GM23338 (cell line): ENCODE measurements around the gene ZCCHC17. TPM values are rescaled to one million over a fixed set of nuclear protein-coding genes. Genes with fewer than 3 reads are reported as not detected.

Experiments used
- ATAC-seq: fragments of 200-7000 bp; cut with Tn5 transposase; 3 replicates; pipeline ENCODE4 v1.9.1; 2020
- DNase-seq: peaks from one replicate; pipeline ENCODE4 v3.0.0-alpha.2; 2015; ENCODE audit warnings: low spot score
- H2AFZ ChIP-seq: fragments of 200-600 bp; sonication (generic); 2 replicates; pipeline ENCODE4 v1.8.0; 2016; ENCODE audit warnings: antibody characterized with exemption, mild to moderate bottlenecking, moderate library complexity
- H3F3A ChIP-seq: fragments of 200-600 bp; sonication (generic); replicated peaks from 2 replicates; pipeline ENCODE4 v1.8.0; 2017; ENCODE audit warnings: antibody characterized with exemption, mixed run types, low read depth
- H3K27ac ChIP-seq: fragments of 200-600 bp; sonication (generic); 2 replicates; pipeline ENCODE4 v1.6.1; 2016; ENCODE audit warnings: low read depth
- H3K27me3 ChIP-seq: fragments of 200-600 bp; sonication (generic); 2 replicates; pipeline ENCODE4 v1.8.0; 2016; ENCODE audit warnings: mild to moderate bottlenecking, mixed run types, moderate library complexity; ENCODE audit not compliant: insufficient read depth
- H3K36me3 ChIP-seq: fragments of 200-600 bp; sonication (generic); 2 replicates; pipeline ENCODE4 v1.8.0; 2016; ENCODE audit warnings: mild to moderate bottlenecking; ENCODE audit not compliant: insufficient read depth
- H3K4me1 ChIP-seq: fragments of 200-600 bp; sonication (generic); 2 replicates; pipeline ENCODE4 v1.8.0; 2016; ENCODE audit warnings: mild to moderate bottlenecking, moderate library complexity; ENCODE audit not compliant: insufficient read depth
- H3K4me2 ChIP-seq: fragments of 200-600 bp; sonication (generic); 2 replicates; pipeline ENCODE4 v1.7.1; 2017; ENCODE audit warnings: mixed run types
- H3K4me3 ChIP-seq: fragments of 200-600 bp; sonication (generic); 2 replicates; pipeline ENCODE4 v1.6.1; 2016; ENCODE audit warnings: mixed run types
- H3K79me2 ChIP-seq: fragments of 200-600 bp; sonication (generic); replicated peaks from 2 replicates; pipeline ENCODE4 v1.8.0; 2017; ENCODE audit warnings: mild to moderate bottlenecking; ENCODE audit not compliant: insufficient read depth
- H3K9me2 ChIP-seq: fragments of 200-600 bp; sonication (generic); 2 replicates; pipeline ENCODE4 v1.8.0; 2017; ENCODE audit not compliant: insufficient read depth
- H4K20me1 ChIP-seq: fragments of 200-600 bp; sonication (generic); replicated peaks from 2 replicates; pipeline ENCODE4 v1.8.0; 2017; ENCODE audit warnings: mild to moderate bottlenecking; ENCODE audit not compliant: insufficient read depth
- H3K27ac Mint-ChIP-seq: 2 replicates; pipeline ENCODE4 v1.8.0; 2020; ENCODE audit warnings: inconsistent platforms, mild to moderate bottlenecking, moderate library complexity, mixed read lengths
- H3K27me3 Mint-ChIP-seq: 3 replicates; pipeline ENCODE4 v1.8.0; 2022; ENCODE audit warnings: low read depth, mild to moderate bottlenecking, moderate library complexity, mixed read lengths, inconsistent platforms; ENCODE audit not compliant: insufficient read depth, poor library complexity
- H3K36me3 Mint-ChIP-seq: 3 replicates; pipeline ENCODE4 v1.8.0; 2021; ENCODE audit warnings: low read depth, mild to moderate bottlenecking, inconsistent platforms, moderate library complexity, mixed read lengths
- H3K4me1 Mint-ChIP-seq: 3 replicates; pipeline ENCODE4 v1.8.0; 2020; ENCODE audit warnings: mild to moderate bottlenecking, inconsistent platforms, mixed read lengths
- H3K4me3 Mint-ChIP-seq: 3 replicates; pipeline ENCODE4 v1.8.0; 2021; ENCODE audit warnings: moderate library complexity, mild to moderate bottlenecking, inconsistent platforms, mixed read lengths
- H3K9me3 Mint-ChIP-seq: 3 replicates; pipeline ENCODE4 v1.8.0; 2020; ENCODE audit warnings: moderate library complexity, mild to moderate bottlenecking, inconsistent platforms, mixed read lengths
- CREB1 ChIP-seq: fragments of 250-450 bp; sonication (Bioruptor Pico); IDR thresholded peaks from 2 replicates; pipeline ENCODE4 v1.5.0; 2020; ENCODE audit warnings: low read depth, mild to moderate bottlenecking, moderate library complexity
- CTCF ChIP-seq, 2 experiments: fragments of 200-600 bp in 1 of 2; sonication (generic) in 1 of 2; conservative IDR thresholded peaks; 2 replicates each; pipeline versions ENCODE4 v1.5.1 to v1.6.1; 2016 to 2017; ENCODE audit warnings: antibody characterized with exemption in 2 of 2, low read depth in 2 of 2, mild to moderate bottlenecking in 2 of 2, moderate library complexity in 1 of 2
- ETS1 ChIP-seq: IDR thresholded peaks from 2 replicates; pipeline ENCODE4 v1.6.1; 2016; ENCODE audit warnings: antibody characterized with exemption
- EZH2 ChIP-seq: fragments of 200-600 bp; sonication (generic); IDR thresholded peaks from one replicate; pipeline ENCODE4 v1.8.0; 2017; ENCODE audit warnings: antibody characterized with exemption, mild to moderate bottlenecking, low read depth; ENCODE audit not compliant: unreplicated experiment
- EZH2phosphoT487 ChIP-seq: fragments of 200-600 bp; sonication (generic); IDR thresholded peaks from one replicate; pipeline ENCODE4 v1.8.1; 2018; ENCODE audit warnings: antibody characterized with exemption; ENCODE audit not compliant: unreplicated experiment
- JUNB ChIP-seq: IDR thresholded peaks from one replicate; pipeline ENCODE4 v1.6.1; 2016; ENCODE audit warnings: antibody characterized with exemption; ENCODE audit not compliant: unreplicated experiment
- NANOG ChIP-seq: IDR thresholded peaks from 2 replicates; pipeline ENCODE4 v1.6.1; 2016; ENCODE audit warnings: antibody characterized with exemption, borderline replicate concordance
- POLR2AphosphoS5 ChIP-seq: IDR thresholded peaks from 2 replicates; pipeline ENCODE4 v1.6.1; 2016; ENCODE audit warnings: antibody characterized with exemption, low read depth
- REST ChIP-seq: IDR thresholded peaks from one replicate; pipeline ENCODE4 v1.6.1; 2018; ENCODE audit warnings: antibody characterized with exemption; ENCODE audit not compliant: unreplicated experiment
- STAT1 ChIP-seq: IDR thresholded peaks from one replicate; pipeline ENCODE4 v1.6.1; 2016; ENCODE audit warnings: antibody characterized with exemption; ENCODE audit not compliant: unreplicated experiment
- ZNF114 ChIP-seq: fragments of 250-450 bp; sonication (Bioruptor Pico); IDR thresholded peaks from 2 replicates; pipeline ENCODE4 v1.5.0; 2020; ENCODE audit warnings: mild to moderate bottlenecking, moderate library complexity
- ZNF331 ChIP-seq: fragments of 250-450 bp; sonication (Bioruptor Pico); IDR thresholded peaks from 2 replicates; pipeline ENCODE4 v1.5.0; 2020; ENCODE audit warnings: low read depth, mild to moderate bottlenecking, moderate library complexity
- ZNF462 ChIP-seq: fragments of 250-450 bp; sonication (Bioruptor Pico); IDR thresholded peaks from 2 replicates; pipeline ENCODE4 v1.5.0; 2020; ENCODE audit warnings: mild to moderate bottlenecking, moderate library complexity
- polyA plus RNA-seq: library from polyadenylated mRNA; unstranded; fragments of >200 nt; fragmentation: Nextera tagmentation; extraction: Ambion mirVana; gene quantifications from 2 replicates; pipeline ENCODE4 v1.2.1, GENCODE V29; 2016
- total RNA-seq: library from RNA; depleted of rRNA; stranded (reverse); fragments of >200 nt; shearing (Covaris generic); gene quantifications from 2 replicates; pipeline ENCODE4 v1.2.3, GENCODE V29; 2014

Gene ZCCHC17
- total and polyA plus RNA-seq, 2 experiments from 2014 or later, result 40.1 to 134 TPM

GRCh38 chr1:31378001-31378400 lies 81.2 kb downstream of the ZCCHC17 start:
- Histone ChIP-seq H3K4me1 (peaks cover 22% of the 10 kb centered on the region), H3K4me3 (no peak overlapping the region), H4K20me1 (no peaks in the 10 kb centered on the region), H3K27me3 (no peaks in the 10 kb centered on the region), H3F3A (peaks cover 12% of the 10 kb centered on the region; the same call in 1 of the 2 replicates), H3K9me2 (no peaks in the 10 kb centered on the region), H2AFZ (no peak overlapping the region), H3K36me3 (no peaks in the 10 kb centered on the region), H3K4me2 (no peak overlapping the region), H3K79me2 (no peaks in the 10 kb centered on the region), H3K27ac (no peak overlapping the region)
- no peak for TF ChIP-seq ZNF331 (CRISPR knock-in tag)
- TF ChIP-seq EZH2phosphoT487, result no peak
- TF ChIP-seq JUNB, result no peak
- TF ChIP-seq ZNF114, result no peak
- no peak for TF ChIP-seq CREB1 (CRISPR knock-in tag)
- TF ChIP-seq EZH2, result no peak
- TF ChIP-seq REST, result no peak
- TF ChIP-seq STAT1, result no peak
- no peak for TF ChIP-seq POLR2AphosphoS5
- no peak for TF ChIP-seq NANOG
- no peak for TF ChIP-seq CTCF (conservative IDR thresholded peaks at IDR 0.05; ENCODE audit: low read depth in 2 of 2)
- TF ChIP-seq ETS1, result no peak
- TF ChIP-seq ZNF462, result no peak
- no peak for ATAC-seq
- H3K9me3 Mint-ChIP-seq, result no peaks in the 10 kb centered on the region
- H3K4me1 Mint-ChIP-seq, result peaks cover 31% of the 10 kb centered on the region
- H3K4me3 Mint-ChIP-seq, result no peak overlapping the region
- no peak overlapping the region for H3K27ac Mint-ChIP-seq
- no peaks in the 10 kb centered on the region for H3K36me3 Mint-ChIP-seq
- DNase-seq, result no peak
- peaks cover 15% of the 10 kb centered on the region for H3K27me3 Mint-ChIP-seq
